Heart left ventricle (tissue), 16 donors: ENCODE data around the gene TNK2. TPM values are rescaled to one million over a fixed set of nuclear protein-coding genes. Genes with fewer than 3 reads are reported as not detected.

Source experiments
- ATAC-seq, 4 donors: fragments of 200-7000 bp; cut with Tn5 transposase; one replicate each; pipeline ENCODE4 v1.9.1; 2020 to 2022; ENCODE audit warnings: moderate library complexity in 4 of 4, mild to moderate bottlenecking in 3 of 4, moderate number of reproducible peaks in 1 of 4
- DNase-seq, 5 donors: peaks; one replicate each; pipeline ENCODE4 v3.0.0-alpha.2; 2020
- H3K27ac ChIP-seq, 12 donors: fragments of 200-600 bp; sonication (generic) in 4 of 12; one replicate each; pipeline versions ENCODE4 v1.5.0 to v1.8.0; 2016 to 2022; ENCODE audit warnings: mild to moderate bottlenecking in 2 of 12
- H3K27me3 ChIP-seq, 9 donors: fragments of 200-600 bp; sonication (generic) in 2 of 9; one replicate each; pipeline versions ENCODE4 v1.5.1 to v1.8.0; 2016 to 2022; ENCODE audit warnings: mild to moderate bottlenecking in 3 of 9
- H3K36me3 ChIP-seq, 9 donors: fragments of 200-600 bp; sonication (generic) in 2 of 9; one replicate each; pipeline versions ENCODE4 v1.5.0 to v1.8.0; 2018 to 2022; ENCODE audit warnings: mild to moderate bottlenecking in 2 of 9
- H3K4me1 ChIP-seq, 12 donors: fragments of 200-600 bp; sonication (generic) in 4 of 12; one replicate each; pipeline versions ENCODE4 v1.5.0 to v1.8.0; 2016 to 2022; ENCODE audit warnings: mild to moderate bottlenecking in 3 of 12
- H3K4me3 ChIP-seq, 12 donors: fragments of 200-600 bp; sonication (generic) in 4 of 12; one replicate each; pipeline versions ENCODE4 v1.5.0 to v1.8.0; 2017 to 2022; ENCODE audit warnings: mild to moderate bottlenecking in 9 of 12, moderate library complexity in 4 of 12
- H3K9me3 ChIP-seq, 12 donors: fragments of 200-600 bp; sonication (generic) in 4 of 12; one replicate each; pipeline versions ENCODE4 v1.5.0 to v1.8.0; 2016 to 2022; ENCODE audit warnings: mild to moderate bottlenecking in 1 of 12
- CTCF ChIP-seq, 12 donors: fragments of 200-600 bp; sonication (generic) in 4 of 12; IDR thresholded peaks; one replicate each; pipeline versions ENCODE4 v1.5.0 to v1.8.0; 2018 to 2022; ENCODE audit warnings: antibody characterized with exemption in 12 of 12, mild to moderate bottlenecking in 5 of 12
- POLR2A ChIP-seq, 2 donors: fragments of 450-650 bp; IDR thresholded peaks; one replicate each; pipeline ENCODE4 v1.6.1; 2017; ENCODE audit warnings: antibody characterized with exemption in 2 of 2, mild to moderate bottlenecking in 2 of 2, moderate library complexity in 2 of 2
- WGBS, 4 donors: extraction: QIAGEN DNeasy Blood & Tissue Kit in 2 of 4; methylation state at CpG; one replicate each; pipeline versions ENCODE4 v1.1.5 to v1.1.7; 2013 to 2018; 5-methylcytosine and 5-hydroxymethylcytosine counted together
- intact Hi-C, 10 donors: fragments of 100-400 bp; cut with DNase I; formaldehyde crosslinking; loops; one replicate each; pipeline versions ENCODE4 v1.11.1 to v1.14.2; 2022
- polyA plus RNA-seq, 2 donors: library from polyadenylated mRNA; stranded (reverse); fragments of 200-250 nt; gene quantifications; one replicate each; pipeline ENCODE4 v1.2.3, GENCODE V29; 2013
- total RNA-seq, 9 donors: library from RNA; depleted of rRNA in 2 of 9; stranded (reverse); fragments of >200 nt in 2 of 9; fragmentation: NEBNext Ultra II Directional in 3 of 9; extraction: Animal tissue kit (Norgen Biotek cat#: 25700) in 3 of 9; gene quantifications; one replicate each; pipeline versions ENCODE4 v1.1.0 to v1.2.4, GENCODE V29; 2016 to 2023
- donor health status: ischemic (EF 13 %, LVEDD 7.1; RV severe dilation, severe dysfunction).
- donor health status: healthy with polysubstance abuse.
- donor health status: DM: no; HTN: yes; CAD: no.
- donor health status: DM: no; HTN: no; CAD: no.
- donor health status: ischemic (EF 25% LVEDD 6.9; RV normal size, moderate dysfunction).
- donor health status: ischemic (EF 25% LVEDD 5.7; RV mildly dilated, moderate dysfunction).
- donor health status: healthy.
- donor health status: DM: yes; HTN: yes; CAD: no.
- donor health status: ischemic (EF 35%, LVEDD 5.7; RV mildly dilated, moderate dysfunction).
- donor health status: nonischemic (EF 11% LVEDD 7.7; RV severe dilation, severe dysfunction).
- donor health status: DM: yes; HTN: yes; CAD: no.
- donor health status: PGD.
- donor health status: ischemic (EF 29% LVEDD 5.4; RV normal size, mild dysfunction).
- donor health status: nonischemic (EF 23%, LVEDD 6.1; RV moderate dilation, normal function).

Gene TNK2
- total and polyA plus RNA-seq, 11 donors = 13.5 to 59.7 (median 28.7) TPM

- no peak for TF ChIP-seq CTCF (IDR thresholded peaks at IDR 0.05)
- TF ChIP-seq POLR2A (IDR thresholded peaks at IDR 0.05) = no peak
Observed at GRCh38 chr3:195867631-195868335, 40.6 kb downstream of the TNK2 start.

GRCh38 chr3:195866686-195867511 is 41.5 kb downstream of the TNK2 start:
- H3K36me3 ChIP-seq = peaks cover 0 to 64% (median 28%) of the 10 kb centered on the region in 9 donors
- DNase-seq (peak in 1 of 5 donors; percentile 55), ATAC-seq (no peak)

More at GRCh38 chr3:195867631-195868335, 40.6 kb downstream of the TNK2 start:
- WGBS, 4 donors = 81 to 94% (median 93%) methylated on average over 7 to 40 of the region's 40 CpGs
- Histone ChIP-seq H3K9me3 (no peaks in the 10 kb centered on the region), H3K27ac (no peak overlapping the region), H3K27me3 (no peaks in the 10 kb centered on the region), H3K36me3 (peaks cover 0 to 73% (median 32%) of the 10 kb centered on the region in 9 donors), H3K4me1 (peaks cover 0 to 15% (median 11%) of the 10 kb centered on the region in 12 donors), H3K4me3 (no peak overlapping the region)
- intact Hi-C loops = no loop called here
- ATAC-seq = no peak
- DNase-seq = peak in 1 of 5 donors; percentile 65

GRCh38 chr3:195865752-195866151 is 42.6 kb downstream of the TNK2 start:
- H3K4me3 ChIP-seq = no peak overlapping the region
- DNase-seq = peak in 1 of 5 donors; percentile 41
- ATAC-seq = no peak
- H3K9me3 ChIP-seq = no peaks in the 10 kb centered on the region
- 90 to 95% (median 92%) methylated on average over 15 of the region's 15 CpGs for WGBS, 4 donors
- H3K4me1 ChIP-seq = peaks cover 0 to 17% (median 11%) of the 10 kb centered on the region in 12 donors
- H3K36me3 ChIP-seq = peaks cover 0 to 55% (median 21%) of the 10 kb centered on the region in 9 donors
- no peaks in the 10 kb centered on the region for H3K27me3 ChIP-seq
- no peak overlapping the region for H3K27ac ChIP-seq
- TF ChIP-seq CTCF (IDR thresholded peaks at IDR 0.05) = no peak
- intact Hi-C loops = no loop called here

More at GRCh38 chr3:195866686-195867511, 41.5 kb downstream of the TNK2 start:
- TF ChIP-seq POLR2A (IDR thresholded peaks at IDR 0.05) (no peak), CTCF (IDR thresholded peaks at IDR 0.05) (no peak)
- Histone ChIP-seq H3K4me3 (no peak overlapping the region), H3K4me1 (peaks cover 0 to 17% (median 11%) of the 10 kb centered on the region in 12 donors), H3K27me3 (no peaks in the 10 kb centered on the region), H3K9me3 (no peaks in the 10 kb centered on the region), H3K27ac (no peak overlapping the region)
- intact Hi-C loops = no loop called here
- 91 to 93% (median 92%) methylated on average over 16 to 30 of the region's 30 CpGs for WGBS, 4 donors
